GM21529 (cell line): Measurements from ENCODE around the gene TSC1.

Source experiments
- ATAC-seq: cut with Tn5 transposase; IDR thresholded peaks from one replicate; pipeline ENCODE4 v1.9.1; 2021; ENCODE audit not compliant: unreplicated experiment

TSC1 gene

GRCh38 chr9:132939169-132939568 lies 5.2 kb downstream of the TSC1 start:
- no peak for ATAC-seq

- ATAC-seq, result no peak
Observed at GRCh38 chr9:132937463-132937901, 6.9 kb downstream of the TSC1 start.

GRCh38 chr9:132935026-132935425 lies 9.4 kb downstream of the TSC1 start:
- ATAC-seq, result no peak

- no peak for ATAC-seq
Observed at GRCh38 chr9:132931178-132931735, 13.2 kb downstream of the TSC1 start.

GRCh38 chr9:132927704-132928103 lies 16.7 kb downstream of the TSC1 start:
- ATAC-seq, result no peak

GRCh38 chr9:132923346-132923902 lies 21.0 kb downstream of the TSC1 start:
- no peak for ATAC-seq

GRCh38 chr9:132919614-132920268 lies 24.7 kb downstream of the TSC1 start:
- no peak for ATAC-seq

GRCh38 chr9:132914924-132915323 lies 29.5 kb downstream of the TSC1 start:
- ATAC-seq, result no peak

GRCh38 chr9:132912131-132912530 lies 32.3 kb downstream of the TSC1 start:
- no peak for ATAC-seq

GRCh38 chr9:132910376-132910775 lies 34.0 kb downstream of the TSC1 start:
- ATAC-seq, result no peak

GRCh38 chr9:132909311-132909710 lies 35.1 kb downstream of the TSC1 start:
- no peak for ATAC-seq

GRCh38 chr9:132908635-132909034 lies 35.8 kb downstream of the TSC1 start:
- ATAC-seq, result no peak

- ATAC-seq, result no peak
Observed at GRCh38 chr9:132905726-132906125, 38.7 kb downstream of the TSC1 start.

GRCh38 chr9:132903574-132904492 lies 40.6 kb downstream of the TSC1 start:
- no peak for ATAC-seq

- ATAC-seq, result peak; percentile 69
Observed at GRCh38 chr9:132901858-132902831, 42.3 kb downstream of the TSC1 start.

- no peak for ATAC-seq
Observed at GRCh38 chr9:132898051-132898450, 46.4 kb downstream of the TSC1 start.

GRCh38 chr9:132896906-132897305 lies 47.5 kb downstream of the TSC1 start:
- no peak for ATAC-seq

GRCh38 chr9:132896264-132896663 lies 48.2 kb downstream of the TSC1 start:
- ATAC-seq, result no peak

GRCh38 chr9:132894862-132895835 lies 49.3 kb downstream of the TSC1 start:
- no peak for ATAC-seq
